Loucy (cell line): Measurements from ENCODE around the gene TMEM19.
"Not testable (repeated sequence)": the region's sequence is repeated elsewhere in the genome, so short reads cannot be mapped to it uniquely, and the experiment has no call there.

Source experiments
- EZH2phosphoT487 ChIP-seq: fragments of 200-600 bp; IDR thresholded peaks from 2 replicates; pipeline ENCODE4 v1.6.1; 2018; ENCODE audit warnings: antibody characterized with exemption, mild to moderate bottlenecking, moderate library complexity, borderline replicate concordance
- TF ChIP-seq, protein P1 (sequence below): fragments of 200-600 bp; sonication (generic); conservative IDR thresholded peaks from 2 replicates; pipeline ENCODE4 v1.5.1; 2014; ENCODE audit warnings: mild to moderate bottlenecking, antibody characterized with exemption, low read length

DNA sequence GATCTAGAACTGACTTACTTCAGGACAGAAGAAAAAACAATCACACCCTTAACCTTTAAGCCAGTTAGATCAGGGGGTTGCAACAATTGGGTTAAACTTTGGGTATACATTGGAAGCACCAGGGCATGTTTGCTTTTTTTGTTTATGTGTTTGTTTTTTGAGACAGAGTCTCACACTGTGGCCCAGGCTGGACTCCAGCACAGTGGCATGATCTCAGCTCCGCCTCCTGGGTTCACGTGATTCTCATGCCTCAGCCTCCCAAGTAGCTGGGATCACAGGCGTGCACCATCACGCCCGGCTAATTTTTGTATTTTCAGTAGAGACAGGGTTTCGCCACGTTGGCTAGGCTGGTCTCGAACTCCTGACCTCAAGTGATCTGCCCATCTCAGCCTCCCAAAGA, 16.3 kb downstream of the TMEM19 start:
- TF ChIP-seq, protein P1, sequence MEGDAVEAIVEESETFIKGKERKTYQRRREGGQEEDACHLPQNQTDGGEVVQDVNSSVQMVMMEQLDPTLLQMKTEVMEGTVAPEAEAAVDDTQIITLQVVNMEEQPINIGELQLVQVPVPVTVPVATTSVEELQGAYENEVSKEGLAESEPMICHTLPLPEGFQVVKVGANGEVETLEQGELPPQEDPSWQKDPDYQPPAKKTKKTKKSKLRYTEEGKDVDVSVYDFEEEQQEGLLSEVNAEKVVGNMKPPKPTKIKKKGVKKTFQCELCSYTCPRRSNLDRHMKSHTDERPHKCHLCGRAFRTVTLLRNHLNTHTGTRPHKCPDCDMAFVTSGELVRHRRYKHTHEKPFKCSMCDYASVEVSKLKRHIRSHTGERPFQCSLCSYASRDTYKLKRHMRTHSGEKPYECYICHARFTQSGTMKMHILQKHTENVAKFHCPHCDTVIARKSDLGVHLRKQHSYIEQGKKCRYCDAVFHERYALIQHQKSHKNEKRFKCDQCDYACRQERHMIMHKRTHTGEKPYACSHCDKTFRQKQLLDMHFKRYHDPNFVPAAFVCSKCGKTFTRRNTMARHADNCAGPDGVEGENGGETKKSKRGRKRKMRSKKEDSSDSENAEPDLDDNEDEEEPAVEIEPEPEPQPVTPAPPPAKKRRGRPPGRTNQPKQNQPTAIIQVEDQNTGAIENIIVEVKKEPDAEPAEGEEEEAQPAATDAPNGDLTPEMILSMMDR: not testable (repeated sequence)
- not testable (repeated sequence) for TF ChIP-seq EZH2phosphoT487
